ENCODE measurements around the gene RLN3. TPM values are rescaled to one million over a fixed set of nuclear protein-coding genes. Genes with fewer than 3 reads are reported as not detected.

The RLN3 gene
- total RNA-seq, 1 experiment from 2014 or later: not detected

GRCh38 chr19:14054099-14054498 lies 26.2 kb downstream of the RLN3 start:
- DNase-seq (ENCODE audit: low read depth): no peak

- no peak for DNase-seq (ENCODE audit: low read depth)
Observed at GRCh38 chr19:14054721-14055120, 26.8 kb downstream of the RLN3 start.

GRCh38 chr19:14055396-14055795 lies 27.4 kb downstream of the RLN3 start:
- DNase-seq (ENCODE audit: low read depth): no peak

GRCh38 chr19:14056069-14056666 lies 28.2 kb downstream of the RLN3 start:
- DNase-seq (ENCODE audit: low read depth): no peak

- no peak for DNase-seq (ENCODE audit: low read depth)
Observed at GRCh38 chr19:14056741-14057356, 28.9 kb downstream of the RLN3 start.

- DNase-seq (ENCODE audit: low read depth): no peak
Observed at GRCh38 chr19:14058182-14059092, 30.5 kb downstream of the RLN3 start.

- DNase-seq (ENCODE audit: low read depth): no peak
Observed at GRCh38 chr19:14059093-14059480, 31.1 kb downstream of the RLN3 start.

- no peak for DNase-seq (ENCODE audit: low read depth)
Observed at GRCh38 chr19:14059652-14060155, 31.8 kb downstream of the RLN3 start.

GRCh38 chr19:14061081-14061749 lies 33.3 kb downstream of the RLN3 start:
- DNase-seq (ENCODE audit: low read depth): no peak

- no peak for DNase-seq (ENCODE audit: low read depth)
Observed at GRCh38 chr19:14061751-14062557, 34.0 kb downstream of the RLN3 start, which contains the start of gene PALM3. Gene PALM3 (minus strand): TSS chr19:14062076. CDS start chr19:14061980, 96 bp downstream.

GRCh38 chr19:14062558-14062855 lies 34.6 kb downstream of the RLN3 start:
- DNase-seq (ENCODE audit: low read depth): no peak

GRCh38 chr19:14063105-14063504 lies 35.2 kb downstream of the RLN3 start:
- DNase-seq (ENCODE audit: low read depth): no peak

GRCh38 chr19:14066134-14066533 lies 38.2 kb downstream of the RLN3 start:
- no peak for DNase-seq (ENCODE audit: low read depth)

- no peak for DNase-seq (ENCODE audit: low read depth)
Observed at GRCh38 chr19:14070268-14071050, 42.5 kb downstream of the RLN3 start.

- peak; percentile 54 for DNase-seq (ENCODE audit: low read depth)
Observed at GRCh38 chr19:14072535-14073260, 44.8 kb downstream of the RLN3 start, which contains the start of gene MISP3. Gene MISP3 (plus strand): TSS chr19:14072786. CDS start chr19:14073310, 524 bp downstream.

- DNase-seq (ENCODE audit: low read depth): peak; percentile 67
Observed at GRCh38 chr19:14073261-14073924, 45.4 kb downstream of the RLN3 start.

GRCh38 chr19:14073925-14074838 lies 46.2 kb downstream of the RLN3 start:
- peak; percentile 39 for DNase-seq (ENCODE audit: low read depth)

- no peak for DNase-seq (ENCODE audit: low read depth)
Observed at GRCh38 chr19:14078411-14078810, 50.5 kb downstream of the RLN3 start.

Data from M059J (cell line).